Measurements from ENCODE around the gene ALLC.

GRCh38 chr2:3631851-3632659 lies 25.9 kb upstream of the ALLC start:
- TF ChIP-seq POLR2A (IDR thresholded peaks at IDR 0.05) (no peak), CTCF (IDR thresholded peaks at IDR 0.05) (no peak), POLR2AphosphoS5 (IDR thresholded peaks at IDR 0.05) (no peak), EP300 (IDR thresholded peaks at IDR 0.05) (no peak)
